ENCODE measurements around the gene MUC15.

The MUC15 gene

DNA sequence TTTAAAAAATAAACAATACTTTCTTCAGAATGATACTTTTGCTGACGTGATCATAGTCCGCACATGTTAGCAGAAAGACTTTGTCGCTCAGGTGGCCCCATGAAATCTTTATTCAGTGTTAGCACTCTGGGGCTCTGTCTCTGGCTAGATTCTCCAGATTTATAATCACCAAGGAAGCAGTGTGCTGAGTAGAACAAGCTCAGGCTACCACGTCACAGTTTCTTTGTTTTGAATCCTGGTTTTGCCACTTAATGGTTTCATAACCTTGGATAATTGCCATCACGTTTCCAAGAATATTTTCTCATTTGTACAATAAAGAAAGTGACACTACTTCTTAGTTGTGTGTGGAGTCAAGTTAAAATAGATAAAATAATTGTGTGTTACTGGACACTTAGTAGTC is 3.9 kb upstream of the MUC15 start:
- DNase-seq (ENCODE audit: low spot score): no peak

DNA sequence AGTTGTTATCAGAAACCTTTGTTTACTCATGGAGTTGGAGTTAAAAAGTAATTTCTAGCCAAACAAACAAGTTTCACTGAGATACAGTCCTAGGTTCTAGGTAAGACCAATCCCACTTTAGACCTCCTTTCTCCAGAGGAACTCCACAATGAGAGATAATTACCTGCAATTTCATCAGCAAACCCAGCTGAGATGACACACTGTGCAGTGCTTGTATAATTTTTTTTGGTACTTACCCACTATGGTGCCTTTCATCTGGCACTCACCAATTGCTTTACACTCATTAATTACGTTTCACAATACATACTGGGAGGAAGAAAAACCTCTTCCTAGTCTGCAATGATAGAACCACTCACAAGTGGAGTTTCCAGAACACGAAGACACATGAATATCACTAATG is 1.8 kb upstream of the MUC15 start:
- no peak for DNase-seq (ENCODE audit: low spot score)

DNA sequence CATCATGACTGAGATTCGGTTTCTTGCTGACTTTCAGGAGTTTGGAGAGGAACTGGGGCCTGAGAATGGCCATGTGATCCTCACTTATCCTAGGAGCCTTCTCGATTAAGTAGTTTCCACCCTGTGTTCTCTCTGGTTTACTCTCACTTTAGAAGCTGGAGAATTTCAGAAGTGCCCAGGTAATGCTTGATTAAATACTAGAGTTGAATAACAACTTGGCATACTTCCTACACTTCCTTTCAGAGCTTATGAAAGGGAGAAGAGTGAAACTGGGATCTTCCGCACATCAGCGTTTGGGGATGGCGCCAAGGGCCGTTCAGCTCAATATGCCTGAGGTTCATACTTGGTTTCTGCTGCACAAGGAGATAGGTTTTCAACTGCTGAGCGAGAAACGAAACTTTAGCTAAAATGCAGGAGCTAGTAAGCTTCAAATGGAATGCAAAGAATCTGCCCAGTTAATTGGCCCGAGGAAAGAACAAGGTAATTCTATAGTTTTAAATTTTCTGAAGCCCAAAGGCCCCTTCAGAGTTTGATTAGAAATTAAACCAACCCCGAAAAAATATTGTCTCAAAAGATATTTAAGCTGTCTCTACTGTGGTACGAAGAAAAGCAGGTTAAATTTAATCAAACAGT is 823 bp upstream of the MUC15 start:
- no peak for DNase-seq (ENCODE audit: low spot score)

DNA sequence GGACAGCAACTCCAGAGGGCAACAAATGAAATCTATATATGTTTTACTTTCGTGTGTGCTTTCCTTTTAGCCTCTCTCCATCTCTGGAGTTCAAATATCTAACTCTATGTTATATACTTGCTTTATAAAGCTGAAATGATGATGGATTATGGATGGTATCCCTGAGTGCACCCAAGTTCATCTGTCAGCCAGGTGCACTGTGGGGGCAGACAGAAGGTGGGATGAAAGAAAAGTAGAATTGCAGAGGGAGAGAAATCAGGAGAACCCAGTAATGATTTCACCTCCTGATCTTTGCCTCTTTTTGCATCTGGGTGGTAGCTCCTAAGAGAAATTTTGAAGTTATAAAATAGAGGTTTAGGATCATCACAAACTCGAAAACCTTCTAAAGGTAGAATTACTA is 2.4 kb downstream of the MUC15 start:
- no peak for DNase-seq (ENCODE audit: low spot score)

DNA sequence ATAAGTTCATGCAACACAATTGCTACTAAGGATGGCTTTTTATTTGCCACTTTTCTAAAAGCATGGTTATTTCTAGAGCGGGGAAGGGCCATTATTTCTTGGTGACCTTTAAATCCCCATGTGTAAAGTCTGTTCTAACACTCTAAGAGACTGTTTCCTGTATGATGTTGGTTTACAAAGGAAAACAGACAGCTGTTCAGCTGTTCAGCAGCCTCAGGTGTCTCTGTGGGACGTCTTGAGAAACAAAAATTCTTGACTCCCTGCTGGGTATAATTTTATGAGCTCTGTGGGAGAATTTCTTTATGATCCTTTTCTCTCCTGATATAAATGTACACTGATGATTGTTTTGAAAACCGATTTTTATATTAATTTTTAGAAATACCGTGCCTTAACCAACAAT is 13.9 kb downstream of the MUC15 start:
- DNase-seq (ENCODE audit: low spot score): no peak

DNA sequence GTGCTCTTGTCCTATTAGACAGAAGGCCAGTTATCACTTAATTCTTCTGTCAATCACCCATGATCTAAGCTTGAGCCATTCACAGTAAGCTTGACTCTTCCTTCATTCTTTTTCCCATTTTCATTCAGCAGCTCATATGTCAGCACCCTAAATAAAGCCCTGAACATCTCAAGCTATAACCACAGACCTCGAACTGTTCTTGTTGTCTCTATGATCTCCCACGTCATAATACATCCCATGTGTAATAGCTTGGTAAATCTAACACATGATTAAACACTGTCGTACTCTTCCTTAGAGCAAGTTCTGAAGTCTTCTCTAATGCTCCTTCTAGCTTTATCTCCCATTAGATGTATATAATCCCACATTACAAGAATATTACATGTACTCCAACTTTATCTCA is 14.4 kb downstream of the MUC15 start:
- DNase-seq (ENCODE audit: low spot score): no peak

DNA sequence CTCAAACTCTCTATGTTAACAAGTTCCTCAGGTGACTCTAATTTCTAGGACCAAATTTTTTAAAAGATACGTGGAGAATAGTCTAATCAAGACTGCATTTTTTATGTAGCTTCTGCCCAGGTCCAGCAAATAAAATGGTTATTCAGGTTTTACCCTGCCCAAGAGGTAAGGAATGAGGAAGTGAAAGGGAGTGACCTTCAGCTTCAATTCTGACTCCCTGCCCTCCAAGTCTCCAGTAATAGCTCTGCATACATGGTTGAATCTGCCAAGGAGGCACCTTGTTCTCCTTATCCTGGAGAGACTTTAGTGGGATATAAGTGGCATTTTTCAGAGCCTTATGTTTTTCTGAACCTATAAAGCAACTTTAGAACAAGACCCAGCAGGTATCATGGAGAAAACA is 15.5 kb downstream of the MUC15 start:
- DNase-seq (ENCODE audit: low spot score): no peak

DNA sequence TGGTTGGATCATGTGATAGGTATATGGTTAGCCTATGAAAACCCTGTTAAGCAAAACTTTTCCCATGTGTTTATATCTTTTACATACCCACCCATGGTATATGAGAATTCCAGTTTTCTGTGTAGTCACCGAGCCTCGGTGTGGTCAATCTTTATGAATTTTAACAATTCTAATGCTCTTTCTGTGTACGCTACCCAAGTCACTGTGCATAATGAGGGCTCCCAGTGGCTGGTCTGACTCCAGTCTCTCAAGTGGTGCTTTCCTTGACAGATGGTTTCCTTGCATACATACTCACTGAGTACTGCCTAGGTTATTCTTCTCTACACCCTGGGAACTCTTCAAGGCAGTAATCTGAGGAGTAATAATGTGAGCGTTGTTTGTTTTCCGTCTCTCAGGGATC is 17.6 kb downstream of the MUC15 start:
- DNase-seq (ENCODE audit: low spot score): no peak

DNA sequence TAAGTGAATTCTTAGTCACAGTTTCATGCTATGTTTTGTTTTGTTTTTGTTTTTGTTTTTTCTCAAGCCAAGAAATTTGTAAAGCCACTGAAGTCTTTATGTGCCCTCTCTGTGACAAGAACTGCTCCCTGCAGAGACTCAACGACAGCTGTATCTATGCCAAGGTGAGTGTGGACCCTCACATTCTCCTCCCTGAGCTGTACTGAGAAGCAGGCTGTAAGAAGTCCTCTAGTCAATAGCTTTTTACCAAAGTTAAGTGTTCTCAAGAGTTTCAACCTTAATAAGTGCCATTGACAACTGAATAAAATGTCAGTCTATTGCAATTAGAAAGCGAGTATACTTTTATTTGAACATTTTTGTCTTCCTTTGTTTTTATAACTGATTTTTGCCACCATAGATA is 18.9 kb downstream of the MUC15 start:
- no peak for DNase-seq (ENCODE audit: low spot score)

DNA sequence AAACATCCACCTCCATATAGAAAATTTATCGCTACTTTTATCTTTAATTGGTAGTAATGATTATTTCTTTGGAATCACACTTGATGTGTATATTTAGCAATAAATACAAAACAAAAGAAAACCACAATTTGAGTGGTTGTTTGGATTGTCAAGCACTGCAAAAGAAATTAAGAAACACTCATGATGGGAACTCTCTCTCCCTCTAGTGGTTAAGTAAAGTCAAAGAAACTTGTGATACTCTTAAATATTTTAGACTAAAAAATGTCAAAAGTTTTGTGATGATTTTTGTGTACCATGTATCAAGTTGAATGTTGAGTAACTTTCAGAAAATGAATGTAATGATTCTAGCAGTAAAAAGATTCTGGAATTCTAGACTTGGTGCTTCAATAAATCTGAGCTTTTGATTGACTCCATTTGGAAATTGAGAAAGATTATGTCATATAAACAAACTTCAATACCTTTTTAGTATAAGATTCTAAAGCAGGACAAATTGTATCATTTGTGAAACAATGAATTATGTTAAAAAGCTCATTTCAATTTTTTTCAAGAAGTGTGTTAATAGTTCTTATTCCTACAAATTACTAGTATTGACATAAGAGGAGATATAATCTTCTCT is 20.8 kb downstream of the MUC15 start:
- DNase-seq (ENCODE audit: low spot score): no peak

DNA sequence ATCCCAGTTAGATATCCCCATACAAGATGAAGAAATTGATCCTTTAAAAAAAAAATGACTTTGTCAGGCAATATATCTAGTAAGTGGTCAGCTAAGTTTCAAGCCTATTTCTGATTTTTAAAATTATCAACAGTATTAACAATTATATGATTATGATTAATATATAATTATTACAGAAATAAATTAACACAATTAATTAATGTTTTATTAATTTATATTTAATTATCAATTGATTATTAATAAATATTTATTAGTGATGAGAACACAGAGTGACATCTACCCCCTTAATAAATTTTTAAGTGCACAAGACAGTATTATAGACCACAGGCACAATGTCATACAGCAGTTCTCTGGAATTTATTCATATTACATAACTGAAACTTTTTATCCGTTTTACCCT is 22.0 kb downstream of the MUC15 start:
- DNase-seq (ENCODE audit: low spot score): no peak

DNA sequence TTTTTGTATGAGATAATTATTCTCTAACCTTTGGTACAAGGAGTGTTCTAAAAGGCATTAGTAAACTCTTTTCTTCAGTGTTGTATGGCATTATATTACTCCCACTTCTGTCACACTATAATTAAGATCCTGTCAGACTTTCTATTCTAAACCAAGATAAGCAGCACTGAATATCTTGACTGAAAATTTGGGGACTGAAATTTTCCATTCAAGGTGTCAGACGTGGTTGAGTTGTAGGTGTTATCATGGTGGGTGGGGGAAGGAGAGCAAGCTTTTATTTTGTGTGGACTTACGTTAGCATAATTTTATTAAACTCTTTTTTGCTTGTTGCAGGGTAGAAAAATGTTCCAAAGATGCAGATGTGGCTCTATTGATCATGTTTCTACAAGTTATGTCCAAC is 22.9 kb downstream of the MUC15 start:
- no peak for DNase-seq (ENCODE audit: low spot score)

DNA sequence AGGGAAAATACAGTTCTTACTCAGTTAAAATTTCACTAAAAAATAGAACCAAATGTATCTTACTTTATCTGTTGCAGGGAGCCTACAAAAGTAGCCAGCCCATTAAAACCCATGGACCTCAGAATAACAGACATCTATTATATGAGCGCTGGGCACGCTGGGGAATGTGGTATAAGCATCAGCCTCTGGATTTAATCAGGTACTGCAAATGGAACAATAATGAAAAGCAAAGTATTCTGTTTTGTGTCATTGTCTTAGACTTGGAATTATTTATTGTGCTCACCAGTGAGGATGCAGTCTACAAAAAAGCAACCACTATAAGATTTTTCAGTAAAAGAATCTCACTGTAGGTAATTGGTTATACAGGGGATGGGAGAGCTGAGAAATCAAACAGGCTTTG is 30.2 kb downstream of the MUC15 start:
- no peak for DNase-seq (ENCODE audit: low spot score)

DNA sequence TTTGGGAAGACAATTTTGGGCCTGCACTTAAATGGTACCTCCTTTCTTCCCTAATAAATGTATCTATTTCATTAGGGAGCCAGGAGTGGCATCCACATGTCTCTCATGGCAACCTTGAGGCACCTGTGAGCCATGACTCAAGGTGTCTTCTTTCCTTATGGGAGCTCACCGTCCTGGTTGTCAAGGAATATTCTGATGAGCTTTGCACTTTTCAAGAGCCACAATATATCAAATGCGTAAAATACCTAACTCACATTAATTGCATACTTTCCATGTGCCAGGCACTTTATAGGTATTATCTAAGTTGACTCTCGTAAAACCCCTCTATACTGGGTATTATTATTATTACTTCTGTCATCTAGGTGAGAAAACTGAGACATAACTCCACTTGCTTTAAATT is 32.5 kb downstream of the MUC15 start:
- DNase-seq (ENCODE audit: low spot score): no peak

DNA sequence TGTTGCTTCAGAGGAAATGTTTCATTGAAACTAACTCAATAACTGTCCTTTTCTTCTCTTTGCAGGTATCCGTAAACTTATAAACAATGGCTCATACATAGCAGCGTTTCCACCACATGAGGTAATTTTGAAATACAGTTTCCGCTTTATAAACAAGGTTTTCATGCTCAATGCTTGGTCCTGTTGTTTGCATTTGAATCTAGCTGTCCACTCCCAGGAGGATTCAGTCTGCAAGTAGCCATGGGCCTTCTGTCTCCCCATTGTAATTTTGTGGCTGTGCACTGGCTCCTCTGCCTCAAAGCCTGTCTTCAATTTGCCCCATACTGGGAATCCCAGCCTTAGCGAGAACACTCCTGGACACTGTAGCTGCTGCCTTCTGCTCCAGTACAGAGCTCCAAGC is 34.7 kb downstream of the MUC15 start:
- DNase-seq (ENCODE audit: low spot score): no peak

DNA sequence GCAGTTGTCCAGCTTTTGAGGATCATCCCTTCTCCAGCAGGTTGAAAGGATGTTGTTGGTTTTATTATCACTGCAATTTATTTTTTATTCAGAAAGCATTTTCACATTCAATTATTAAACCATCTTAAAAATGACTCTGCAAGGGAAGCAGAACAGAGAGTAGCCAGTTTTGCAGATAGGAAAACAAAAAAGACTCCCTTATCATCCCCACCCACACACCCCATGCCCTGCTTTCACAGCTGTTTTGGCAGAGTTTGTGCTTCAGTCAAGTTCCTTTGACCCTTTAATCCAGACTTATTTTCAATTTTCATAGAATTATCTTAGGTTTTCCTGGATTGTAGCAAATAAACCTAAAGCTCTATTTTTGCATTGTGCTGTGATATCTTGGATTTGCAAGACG is 44.4 kb downstream of the MUC15 start:
- DNase-seq (ENCODE audit: low spot score): no peak

DNA sequence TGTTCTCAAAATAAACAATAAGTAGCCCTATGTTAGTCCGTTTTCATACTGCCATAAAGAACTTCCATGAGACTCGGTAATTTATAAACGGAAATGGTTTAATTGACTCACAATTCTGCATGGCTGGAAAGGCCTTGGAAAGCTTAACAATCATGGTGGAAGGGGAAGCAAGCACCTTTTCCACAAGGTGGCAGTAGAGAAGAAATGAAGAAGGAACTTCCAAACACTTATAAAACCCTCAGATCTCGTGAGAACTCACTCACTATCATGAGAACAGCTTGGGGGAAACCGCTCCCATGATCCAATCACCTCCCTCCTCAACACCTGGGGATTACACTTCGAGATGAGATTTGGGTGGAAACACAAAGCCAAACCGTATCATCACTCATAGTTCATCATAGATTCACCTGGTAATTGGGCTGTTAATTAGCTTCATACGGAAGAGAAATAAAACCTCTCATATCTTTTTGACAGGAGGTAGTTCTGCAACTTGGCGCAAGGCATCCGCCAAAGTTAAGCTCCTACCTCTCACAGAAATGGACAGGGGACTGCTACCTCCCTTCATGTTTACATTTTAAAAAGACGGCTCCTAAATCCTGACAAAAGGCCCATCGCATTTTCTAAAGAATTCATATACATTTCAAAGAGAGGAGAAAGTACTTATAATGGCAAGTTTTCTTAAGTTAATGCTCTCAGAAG is 49.0 kb downstream of the MUC15 start:
- DNase-seq (ENCODE audit: low spot score): no peak

DNA sequence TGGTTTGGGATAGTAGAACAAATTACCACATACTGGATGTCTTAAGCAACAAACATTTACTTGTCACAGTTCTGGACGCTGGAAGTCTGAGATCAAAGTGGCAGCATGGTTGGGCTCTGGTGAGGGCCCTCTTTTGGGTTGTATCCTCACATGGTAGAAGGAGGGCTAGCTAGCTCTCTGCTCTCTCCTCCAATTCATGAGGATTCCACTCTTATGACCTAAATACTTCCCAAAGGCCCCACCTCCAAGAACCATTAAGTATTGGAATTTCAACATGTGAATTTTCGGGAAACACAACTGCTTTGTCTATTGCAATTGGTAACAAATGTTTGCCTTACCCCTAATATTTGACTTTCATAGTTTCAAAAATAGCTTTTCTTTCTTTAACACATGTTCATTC is 52.6 kb downstream of the MUC15 start:
- no peak for DNase-seq (ENCODE audit: low spot score)

DNA sequence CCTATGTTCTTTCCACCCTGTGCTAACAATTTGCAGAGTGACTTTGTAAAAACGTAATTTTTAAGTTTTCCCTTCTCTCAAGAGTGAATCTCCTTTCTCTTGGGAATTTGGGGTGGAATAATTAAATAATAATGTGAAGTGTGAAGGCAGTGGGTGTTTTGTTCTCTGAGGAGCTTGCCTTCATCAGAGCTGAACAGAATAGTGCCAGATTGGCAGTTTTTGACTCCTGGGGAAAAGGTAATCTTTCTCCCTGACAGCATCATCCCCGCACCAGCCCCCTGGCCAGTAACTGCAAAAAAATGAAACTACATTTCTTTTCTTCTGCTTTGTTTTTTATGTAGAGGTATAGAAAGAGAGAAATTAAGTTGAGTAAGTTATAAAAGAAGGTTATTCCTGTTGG is 59.9 kb downstream of the MUC15 start:
- DNase-seq (ENCODE audit: low spot score): no peak

DNA sequence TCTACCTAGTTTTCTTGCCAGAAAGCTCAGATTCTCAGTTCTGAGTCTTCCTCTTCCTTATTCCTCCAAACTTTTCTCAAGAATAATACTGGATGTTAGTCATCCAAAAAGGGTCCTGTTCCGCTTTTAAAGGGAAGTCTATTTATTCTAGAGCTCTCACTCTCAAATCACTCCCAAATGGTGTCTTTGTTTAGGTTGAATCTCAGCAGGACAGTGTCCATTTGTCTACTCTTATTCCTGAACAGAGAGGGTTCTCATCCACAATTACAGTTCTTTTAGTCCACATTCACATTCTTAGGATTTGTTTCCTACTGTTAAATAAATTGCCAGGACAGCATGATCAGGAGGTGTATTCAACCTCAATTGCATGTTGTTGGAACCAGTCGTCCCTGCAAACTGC is 61.3 kb downstream of the MUC15 start:
- DNase-seq (ENCODE audit: low spot score): no peak

DNA sequence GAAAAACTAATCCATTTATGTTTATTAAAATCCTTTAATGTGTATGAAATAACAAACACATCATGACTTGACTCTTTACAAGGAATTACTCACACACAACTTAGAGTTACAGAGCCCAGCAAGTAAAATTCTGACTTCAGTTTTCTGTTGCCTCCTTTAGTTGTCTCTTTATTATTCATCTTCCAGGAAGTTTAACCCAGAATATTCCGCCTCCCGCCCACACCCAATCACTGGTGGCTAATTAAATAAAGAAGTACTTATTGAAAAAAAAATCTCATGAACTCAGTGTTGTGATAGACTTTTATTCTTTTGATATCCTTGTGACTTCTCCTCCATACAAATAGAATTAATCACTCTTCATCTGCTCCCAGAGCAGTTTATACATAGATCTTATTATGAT is 61.9 kb downstream of the MUC15 start:
- DNase-seq (ENCODE audit: low spot score): no peak
